ENCODE results near the gene KIF6.

Gene KIF6

GRCh38 chr6:39446909-39447308 lies 278.3 kb downstream of the KIF6 start:
- no peak for DNase-seq (ENCODE audit: low read depth in 2 of 2)

GRCh38 chr6:39445667-39446066 lies 279.5 kb downstream of the KIF6 start:
- DNase-seq (ENCODE audit: low read depth in 2 of 2) = no peak

- no peak for DNase-seq (ENCODE audit: low read depth in 2 of 2)
These were observed 280.7 kb downstream of the KIF6 start for GRCh38 chr6:39444479-39445019.

GRCh38 chr6:39441986-39442385 lies 283.2 kb downstream of the KIF6 start:
- no peak for DNase-seq (ENCODE audit: low read depth in 2 of 2)

GRCh38 chr6:39441301-39441700 lies 283.9 kb downstream of the KIF6 start:
- DNase-seq (ENCODE audit: low read depth in 2 of 2) = no peak

GRCh38 chr6:39440039-39440426 lies 285.2 kb downstream of the KIF6 start:
- DNase-seq (ENCODE audit: low read depth in 2 of 2) = no peak

- DNase-seq (ENCODE audit: low read depth in 2 of 2) = no peak
These were observed 285.7 kb downstream of the KIF6 start for GRCh38 chr6:39439342-39440038.

- DNase-seq (ENCODE audit: low read depth in 2 of 2) = no peak
These were observed 291.6 kb downstream of the KIF6 start for GRCh38 chr6:39433630-39434029.

GRCh38 chr6:39432330-39433025 lies 292.7 kb downstream of the KIF6 start:
- no peak for DNase-seq (ENCODE audit: low read depth in 2 of 2)

- DNase-seq (ENCODE audit: low read depth in 2 of 2) = no peak
These were observed 294.2 kb downstream of the KIF6 start for GRCh38 chr6:39430871-39431523.

GRCh38 chr6:39430446-39430845 lies 294.8 kb downstream of the KIF6 start:
- DNase-seq (ENCODE audit: low read depth in 2 of 2) = no peak

- no peak for DNase-seq (ENCODE audit: low read depth in 2 of 2)
These were observed 296.4 kb downstream of the KIF6 start for GRCh38 chr6:39428816-39429215.

GRCh38 chr6:39428152-39428551 lies 297.1 kb downstream of the KIF6 start:
- no peak for DNase-seq (ENCODE audit: low read depth in 2 of 2)

GRCh38 chr6:39426073-39426456 lies 299.1 kb downstream of the KIF6 start:
- DNase-seq (ENCODE audit: low read depth in 2 of 2) = no peak

GRCh38 chr6:39425346-39426072 lies 299.7 kb downstream of the KIF6 start:
- no peak for DNase-seq (ENCODE audit: low read depth in 2 of 2)

GRCh38 chr6:39424831-39425230 lies 300.4 kb downstream of the KIF6 start:
- DNase-seq (ENCODE audit: low read depth in 2 of 2) = no peak

GRCh38 chr6:39422238-39422637 lies 303.0 kb downstream of the KIF6 start:
- DNase-seq (ENCODE audit: low read depth in 2 of 2) = no peak

GRCh38 chr6:39421383-39422225 lies 303.6 kb downstream of the KIF6 start:
- no peak for DNase-seq (ENCODE audit: low read depth in 2 of 2)

- no peak for DNase-seq (ENCODE audit: low read depth in 2 of 2)
These were observed 304.6 kb downstream of the KIF6 start for GRCh38 chr6:39420300-39421265.

GRCh38 chr6:39419607-39420006 lies 305.6 kb downstream of the KIF6 start:
- no peak for DNase-seq (ENCODE audit: low read depth in 2 of 2)

All from activated CD4-positive, alpha-beta T cell treated with anti-CD3 and anti-CD28 coated beads for 24 hours (primary cell).